ENCODE data around the gene ITGA6.

Gene ITGA6

GRCh38 chr2:172554352-172555271, 127.2 kb downstream of the ITGA6 start:
- H3K27ac ChIP-seq, result no peak overlapping the region
- H3K4me3 ChIP-seq, result peak overlapping the region; percentile 88
- no peak for TF ChIP-seq EZH2 (IDR thresholded peaks at IDR 0.05)
- TF ChIP-seq POLR2AphosphoS5 (IDR thresholded peaks at IDR 0.05; ENCODE audit: borderline replicate concordance, low read depth, low read length), result no peak
- TF ChIP-seq FOXP2 (optimal IDR thresholded peaks at IDR 0.05; ENCODE audit: control extremely low read depth, extremely low read length, insufficient read depth), result no peak
- DNase-seq (ENCODE audit: low read depth, low spot score), result no peak
- no peaks in the 10 kb centered on the region for H3K36me3 ChIP-seq (ENCODE audit: insufficient read depth, low read length)
- H3K9me3 ChIP-seq (ENCODE audit: low read depth, low read length), result no peaks in the 10 kb centered on the region
- peak overlapping the region; percentile 74 for H3K9ac ChIP-seq (ENCODE audit: insufficient read length)

- TF ChIP-seq FOXP2 (optimal IDR thresholded peaks at IDR 0.05; ENCODE audit: control extremely low read depth, extremely low read length, insufficient read depth) (no peak), POLR2AphosphoS5 (IDR thresholded peaks at IDR 0.05; ENCODE audit: borderline replicate concordance, low read depth, low read length) (no peak), EZH2 (IDR thresholded peaks at IDR 0.05) (no peak)
- H3K9me3 ChIP-seq (ENCODE audit: low read depth, low read length), result no peaks in the 10 kb centered on the region
- H3K9ac ChIP-seq (ENCODE audit: insufficient read length), result peak overlapping the region; percentile 74
- H3K4me3 ChIP-seq, result peak overlapping the region; percentile 88
- no peak overlapping the region for H3K27ac ChIP-seq
- H3K36me3 ChIP-seq (ENCODE audit: insufficient read depth, low read length), result no peaks in the 10 kb centered on the region
- DNase-seq (ENCODE audit: low read depth, low spot score), result no peak
These were observed 127.8 kb downstream of the ITGA6 start for GRCh38 chr2:172555272-172555521.

All from SK-N-MC (cell line).